GM10847 (cell line): ENCODE measurements around the gene CLCN5.

ENCODE experiments used
- POLR2A ChIP-seq: IDR thresholded peaks from 2 replicates; pipeline ENCODE4 v1.6.1; 2011; ENCODE audit not compliant: insufficient read length; ENCODE audit errors: extremely low read depth

CLCN5 gene

GRCh38 chrX:49915361-49916222 is 6.8 kb upstream of the CLCN5 start:
- no peak for TF ChIP-seq POLR2A

- no peak for TF ChIP-seq POLR2A
These were observed 2.8 kb upstream of the CLCN5 start for GRCh38 chrX:49919617-49920016.

GRCh38 chrX:49921109-49921508 is 1.3 kb upstream of the CLCN5 start:
- TF ChIP-seq POLR2A: no peak

GRCh38 chrX:49925176-49925575 is 2.8 kb downstream of the CLCN5 start:
- no peak for TF ChIP-seq POLR2A

GRCh38 chrX:49930039-49930438 is 7.6 kb downstream of the CLCN5 start:
- TF ChIP-seq POLR2A: no peak

- no peak for TF ChIP-seq POLR2A
These were observed 10.4 kb downstream of the CLCN5 start for GRCh38 chrX:49932791-49933190.

- TF ChIP-seq POLR2A: no peak
These were observed 11.8 kb downstream of the CLCN5 start for GRCh38 chrX:49934148-49934547.

- TF ChIP-seq POLR2A: no peak
These were observed 12.3 kb downstream of the CLCN5 start for GRCh38 chrX:49934729-49935128.

GRCh38 chrX:49947781-49948180 is 25.4 kb downstream of the CLCN5 start:
- TF ChIP-seq POLR2A: no peak

- no peak for TF ChIP-seq POLR2A
These were observed 27.6 kb downstream of the CLCN5 start for GRCh38 chrX:49949961-49950360.

GRCh38 chrX:49951524-49952193 is 29.3 kb downstream of the CLCN5 start:
- no peak for TF ChIP-seq POLR2A

- no peak for TF ChIP-seq POLR2A
These were observed 33.9 kb downstream of the CLCN5 start for GRCh38 chrX:49956313-49956712.

GRCh38 chrX:49958727-49959485 is 36.5 kb downstream of the CLCN5 start:
- no peak for TF ChIP-seq POLR2A

- TF ChIP-seq POLR2A: no peak
These were observed 37.2 kb downstream of the CLCN5 start for GRCh38 chrX:49959602-49960001.

GRCh38 chrX:49960061-49960460 is 37.7 kb downstream of the CLCN5 start:
- no peak for TF ChIP-seq POLR2A

GRCh38 chrX:49970674-49971073 is 48.3 kb downstream of the CLCN5 start:
- no peak for TF ChIP-seq POLR2A

GRCh38 chrX:49972328-49972860 is 50.0 kb downstream of the CLCN5 start:
- no peak for TF ChIP-seq POLR2A
